ENCODE results near the gene GIMD1. TPM values are rescaled to one million over a fixed set of nuclear protein-coding genes. Genes with fewer than 3 reads are reported as not detected.

Gene GIMD1
- total RNA-seq, 4 donors from 2014 or later = not detected

DNA sequence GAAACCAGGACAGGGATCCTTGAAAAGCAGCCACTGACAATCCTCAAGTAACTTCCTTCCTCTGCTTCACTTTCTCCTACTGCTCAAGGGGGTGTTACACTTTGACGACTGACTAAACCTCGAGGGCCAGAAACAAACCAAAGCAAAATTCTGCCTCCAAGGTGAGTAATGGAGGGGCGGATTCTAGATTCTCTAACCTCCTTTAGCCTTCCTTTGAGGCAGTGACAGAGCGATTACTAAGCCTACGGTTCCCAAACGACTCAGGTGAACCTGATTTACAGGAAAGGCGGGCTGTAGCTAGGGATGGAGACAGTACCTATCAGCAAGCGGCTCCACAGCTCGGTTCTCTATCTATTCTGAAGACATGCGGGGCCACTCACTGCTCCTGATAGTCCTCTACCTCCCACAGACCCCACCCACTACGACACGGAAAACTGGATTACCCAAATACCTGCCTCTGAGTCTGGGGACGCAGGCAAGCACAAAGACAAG is 53.1 kb downstream of the GIMD1 start:
- peak in 1 of 2 donors; percentile 59 for DNase-seq (ENCODE audit: low spot score in 2 of 2)
- H3K27ac ChIP-seq = peak overlapping the region; percentile 98
- no peaks in the 10 kb centered on the region for H3K9me3 ChIP-seq
- 0% methylated on average over 10 of the region's 13 CpGs for WGBS
- H3K27me3 ChIP-seq = no peaks in the 10 kb centered on the region
- H3K4me1 ChIP-seq = peaks cover 43% of the 10 kb centered on the region
- peak overlapping the region; percentile 81 for H3K4me3 ChIP-seq
- no peaks in the 10 kb centered on the region for H3K36me3 ChIP-seq
- TF ChIP-seq POLR2A (IDR thresholded peaks at IDR 0.05) = no peak
- TF ChIP-seq CTCF (IDR thresholded peaks at IDR 0.05) = no peak
- TF ChIP-seq EP300 (IDR thresholded peaks at IDR 0.05) = no peak
- TF ChIP-seq POLR2AphosphoS5 (IDR thresholded peaks at IDR 0.05) = no peak

DNA sequence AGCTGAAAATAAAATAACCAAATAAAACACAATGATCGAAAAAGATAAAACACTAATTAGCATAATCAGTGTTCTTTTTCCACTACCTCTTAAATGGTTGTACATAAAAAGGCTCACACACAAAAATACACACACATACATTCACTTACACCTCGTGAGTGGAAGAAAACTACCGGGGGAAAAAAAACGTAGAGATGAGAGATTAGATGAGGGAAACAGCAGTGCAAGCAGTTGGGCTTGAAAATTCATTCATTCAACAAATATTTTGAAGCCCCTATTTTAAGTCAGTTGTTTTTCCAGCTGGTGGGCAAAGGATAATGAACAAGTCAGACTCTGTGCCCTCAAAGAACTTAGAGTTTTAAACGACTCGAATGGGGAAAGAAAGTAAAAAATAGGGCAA is 53.6 kb downstream of the GIMD1 start:
- peak overlapping the region; percentile 81 for H3K4me3 ChIP-seq
- TF ChIP-seq EP300 (IDR thresholded peaks at IDR 0.05) = no peak
- TF ChIP-seq CTCF (IDR thresholded peaks at IDR 0.05) = no peak
- no peak for TF ChIP-seq POLR2A (IDR thresholded peaks at IDR 0.05)
- TF ChIP-seq POLR2AphosphoS5 (IDR thresholded peaks at IDR 0.05) = no peak
- H3K4me1 ChIP-seq = peaks cover 43% of the 10 kb centered on the region
- DNase-seq (ENCODE audit: low spot score in 2 of 2) = no peak
- 31% methylated on average over 6 of the region's 6 CpGs for WGBS
- H3K27ac ChIP-seq = peak overlapping the region; percentile 98
- H3K9me3 ChIP-seq = no peaks in the 10 kb centered on the region
- no peaks in the 10 kb centered on the region for H3K36me3 ChIP-seq
- H3K27me3 ChIP-seq = no peaks in the 10 kb centered on the region

GRCh38 chr4:106312997-106313522 is 55.5 kb downstream of the GIMD1 start:
- Histone ChIP-seq H3K27ac (no peak overlapping the region), H3K9me3 (no peaks in the 10 kb centered on the region), H3K36me3 (no peaks in the 10 kb centered on the region), H3K27me3 (no peaks in the 10 kb centered on the region), H3K4me1 (peaks cover 26% of the 10 kb centered on the region), H3K4me3 (no peak overlapping the region)
- WGBS = 85% methylated on average over 3 of the region's 3 CpGs
- no peak for DNase-seq (ENCODE audit: low spot score in 2 of 2)
- TF ChIP-seq EP300 (IDR thresholded peaks at IDR 0.05) = no peak
- TF ChIP-seq POLR2AphosphoS5 (IDR thresholded peaks at IDR 0.05) = no peak
- TF ChIP-seq POLR2A (IDR thresholded peaks at IDR 0.05) = no peak
- no peak for TF ChIP-seq CTCF (IDR thresholded peaks at IDR 0.05)

DNA sequence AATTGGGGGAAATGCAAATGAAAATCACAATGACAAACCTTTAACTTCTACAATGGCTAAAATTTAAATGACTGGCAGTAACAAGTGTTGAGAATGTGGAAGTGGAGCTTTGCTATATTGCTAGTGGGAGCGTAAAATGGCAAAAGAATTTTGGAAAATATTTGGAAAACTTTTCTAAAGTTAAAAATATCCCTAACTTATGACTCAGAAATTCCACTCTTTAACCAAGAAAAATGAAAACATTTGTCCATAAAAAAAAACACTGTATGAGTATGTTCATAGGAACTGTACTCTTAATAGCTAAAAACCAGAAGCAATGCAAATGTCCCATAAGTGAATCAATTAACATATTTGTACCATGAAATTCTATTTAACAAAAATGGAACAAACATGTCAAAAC is 56.2 kb downstream of the GIMD1 start:
- H3K4me1 ChIP-seq = peaks cover 20% of the 10 kb centered on the region
- no peak for TF ChIP-seq POLR2A (IDR thresholded peaks at IDR 0.05)
- no peak for TF ChIP-seq POLR2AphosphoS5 (IDR thresholded peaks at IDR 0.05)
- TF ChIP-seq CTCF (IDR thresholded peaks at IDR 0.05) = no peak
- TF ChIP-seq EP300 (IDR thresholded peaks at IDR 0.05) = no peak
- no peak for DNase-seq (ENCODE audit: low spot score in 2 of 2)
- H3K9me3 ChIP-seq = no peaks in the 10 kb centered on the region
- WGBS = 71% methylated on average over 1 of the region's 1 CpG
- H3K27me3 ChIP-seq = no peaks in the 10 kb centered on the region
- H3K36me3 ChIP-seq = no peaks in the 10 kb centered on the region
- no peak overlapping the region for H3K27ac ChIP-seq
- no peak overlapping the region for H3K4me3 ChIP-seq

Other genes starting within 250 kb of the GIMD1 start
- 10 to 100 TPM; 23.3 to 47.7 (median 34.2) TPM for gene TBCK, start 52.6 kb downstream of the GIMD1 start, total RNA-seq
- 10 to 100 TPM; 17.0 to 26.6 (median 20.5) TPM for gene AIMP1, start 52.2 kb downstream of the GIMD1 start, total RNA-seq

All from suprapubic skin (tissue), 4 donors.